H7 (cell line): Measurements from ENCODE around the gene FAM72C. TPM values are rescaled to one million over a fixed set of nuclear protein-coding genes. Genes with fewer than 3 reads are reported as not detected.
"Not testable (repeated sequence)": the region's sequence is repeated elsewhere in the genome, so short reads cannot be mapped to it uniquely, and the experiment has no call there.

Experiments
- DNase-seq: peaks from one replicate; pipeline ENCODE4 v3.0.0; 2012
- H3K27me3 ChIP-seq: 2 replicates; pipeline ENCODE4 v1.6.0; 2011; ENCODE audit warnings: mild to moderate bottlenecking, low read length; ENCODE audit not compliant: control insufficient read depth, insufficient read depth
- H3K36me3 ChIP-seq: replicated peaks from 2 replicates; pipeline ENCODE4 v1.5.1; 2011; ENCODE audit warnings: low read length; ENCODE audit not compliant: control insufficient read depth, insufficient read depth
- H3K4me3 ChIP-seq: 2 replicates; pipeline ENCODE4 v1.5.1; 2011; ENCODE audit warnings: low read depth, mild to moderate bottlenecking, control low read depth, low read length, moderate library complexity; ENCODE audit not compliant: insufficient read depth
- total RNA-seq: library from RNA; depleted of rRNA; stranded (reverse); fragments of >200 nt; shearing (Covaris generic); gene quantifications from 2 replicates; pipeline ENCODE4 v1.2.3, GENCODE V29; 2014

Gene FAM72C
- total RNA-seq, 1 experiment from 2014 or later, result 6.7 TPM

GRCh38 chr1:143993301-143993907 lies 21.6 kb upstream of the FAM72C start:
- DNase-seq, H3K4me3 ChIP-seq, H3K27me3 ChIP-seq, H3K36me3 ChIP-seq: not testable (repeated sequence)

DNA sequence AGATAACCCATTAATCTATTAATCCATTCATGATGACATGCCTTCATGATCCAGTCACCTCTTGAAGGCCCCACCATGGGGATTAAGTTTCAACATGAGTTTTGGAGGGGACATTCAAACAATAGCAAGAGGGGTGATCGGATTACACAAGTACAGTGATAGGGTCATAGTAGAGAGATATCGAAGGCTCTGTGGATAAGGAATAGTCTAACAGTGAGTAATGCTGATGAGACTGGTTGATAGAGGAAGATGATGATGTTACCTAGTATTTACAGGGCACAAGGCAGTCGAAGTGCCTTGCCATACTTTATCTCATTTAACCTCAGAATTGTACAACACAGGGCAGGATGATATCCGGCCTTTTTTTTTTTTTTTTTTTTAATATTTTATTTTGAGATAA lies 18.9 kb upstream of the FAM72C start:
- not testable (repeated sequence) for H3K36me3 ChIP-seq, H3K27me3 ChIP-seq, H3K4me3 ChIP-seq, DNase-seq

DNA sequence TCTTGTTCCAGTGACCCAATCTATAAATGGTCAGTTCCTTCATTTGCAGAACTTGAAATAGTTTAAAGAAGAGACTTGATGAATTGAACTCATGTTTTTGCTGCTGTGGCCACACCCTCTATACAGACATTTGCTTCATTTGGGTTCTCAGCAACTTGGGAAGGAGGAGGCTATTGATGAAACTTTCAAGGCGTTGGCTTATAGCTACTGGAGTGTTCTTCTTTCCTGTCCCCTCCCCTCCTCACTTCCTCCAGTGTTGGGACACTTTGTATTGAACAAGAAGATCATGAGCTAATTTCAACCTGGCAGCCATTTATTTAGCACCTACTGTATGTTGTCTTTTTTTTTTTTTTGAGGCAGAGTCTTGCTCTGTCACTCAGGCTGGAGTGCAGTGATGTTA lies 17.9 kb upstream of the FAM72C start:
- H3K36me3 ChIP-seq, H3K27me3 ChIP-seq, H3K4me3 ChIP-seq, DNase-seq: not testable (repeated sequence)

DNA sequence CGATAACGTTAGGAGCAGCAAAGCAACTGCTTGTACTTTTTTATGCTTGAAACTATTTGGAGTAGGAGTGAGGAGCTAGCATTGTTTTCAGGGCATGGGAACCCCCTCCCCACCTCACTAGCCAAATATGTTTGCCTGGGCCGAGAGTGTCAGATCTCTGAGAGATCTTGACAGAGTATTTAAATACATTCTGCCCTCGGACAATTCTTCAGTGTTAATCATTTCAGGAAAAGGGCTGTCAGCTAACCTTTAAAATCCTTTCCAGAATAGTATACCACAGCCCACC lies 17.6 kb upstream of the FAM72C start:
- DNase-seq, H3K4me3 ChIP-seq, H3K27me3 ChIP-seq, H3K36me3 ChIP-seq: not testable (repeated sequence)

DNA sequence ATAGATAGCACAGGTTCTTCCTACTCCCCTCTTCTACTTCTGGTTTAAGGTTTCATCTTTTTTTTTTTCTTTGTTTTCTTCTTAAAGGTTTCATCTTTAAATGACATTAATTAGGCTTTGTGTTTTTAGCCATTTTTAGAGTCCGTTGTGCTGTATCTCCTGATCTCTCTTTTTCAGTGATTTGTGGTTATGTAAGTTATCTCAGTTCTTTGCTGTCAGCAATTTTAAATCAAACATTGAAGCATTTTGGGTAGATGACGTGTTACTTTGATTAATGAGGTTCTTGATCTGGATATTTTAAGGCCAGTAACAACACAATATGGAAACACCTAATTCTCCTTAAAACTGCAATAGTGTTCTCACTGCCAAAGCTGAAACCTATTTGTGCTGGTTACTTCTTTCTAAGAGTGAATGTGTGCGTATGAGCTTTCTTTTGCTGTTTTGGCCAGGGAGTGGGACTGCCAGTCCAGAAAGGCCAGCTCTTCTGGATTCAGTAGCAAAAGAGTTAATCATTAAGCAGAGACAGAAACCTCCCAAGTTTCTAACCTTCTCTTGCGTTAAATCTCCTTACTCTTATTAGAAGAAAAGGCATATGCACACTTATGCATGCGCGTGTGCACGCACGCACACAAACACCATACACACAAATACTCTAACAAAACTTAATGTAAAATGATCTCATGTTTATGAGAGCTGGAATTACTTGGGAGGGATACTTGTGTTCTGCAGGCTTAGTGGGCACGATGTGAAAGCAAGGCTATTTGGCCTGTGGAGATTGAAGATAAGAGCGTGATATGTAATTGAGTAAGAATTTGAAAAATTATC lies 17.0 kb upstream of the FAM72C start:
- H3K4me3 ChIP-seq, DNase-seq, H3K27me3 ChIP-seq, H3K36me3 ChIP-seq: not testable (repeated sequence)

DNA sequence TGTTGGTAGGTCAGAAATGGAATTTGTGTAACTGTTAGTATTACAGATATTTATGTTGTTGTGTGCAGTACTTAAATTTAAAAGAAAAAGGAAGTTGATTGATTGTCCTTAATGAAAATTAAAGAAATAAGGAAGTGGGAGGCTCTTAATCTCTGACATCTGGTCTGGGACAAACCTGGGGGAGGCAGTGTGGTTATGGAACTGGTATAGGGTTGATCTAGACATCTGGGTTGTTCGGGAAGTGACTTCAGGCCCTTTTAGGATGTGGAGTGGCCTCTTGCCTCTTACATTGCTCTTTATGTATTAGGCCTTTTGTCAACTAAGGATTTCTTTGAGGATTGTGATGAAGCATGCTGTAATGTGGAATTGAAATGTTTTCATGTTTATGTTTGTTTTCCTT lies 16.1 kb upstream of the FAM72C start:
- not testable (repeated sequence) for DNase-seq, H3K4me3 ChIP-seq, H3K27me3 ChIP-seq, H3K36me3 ChIP-seq

DNA sequence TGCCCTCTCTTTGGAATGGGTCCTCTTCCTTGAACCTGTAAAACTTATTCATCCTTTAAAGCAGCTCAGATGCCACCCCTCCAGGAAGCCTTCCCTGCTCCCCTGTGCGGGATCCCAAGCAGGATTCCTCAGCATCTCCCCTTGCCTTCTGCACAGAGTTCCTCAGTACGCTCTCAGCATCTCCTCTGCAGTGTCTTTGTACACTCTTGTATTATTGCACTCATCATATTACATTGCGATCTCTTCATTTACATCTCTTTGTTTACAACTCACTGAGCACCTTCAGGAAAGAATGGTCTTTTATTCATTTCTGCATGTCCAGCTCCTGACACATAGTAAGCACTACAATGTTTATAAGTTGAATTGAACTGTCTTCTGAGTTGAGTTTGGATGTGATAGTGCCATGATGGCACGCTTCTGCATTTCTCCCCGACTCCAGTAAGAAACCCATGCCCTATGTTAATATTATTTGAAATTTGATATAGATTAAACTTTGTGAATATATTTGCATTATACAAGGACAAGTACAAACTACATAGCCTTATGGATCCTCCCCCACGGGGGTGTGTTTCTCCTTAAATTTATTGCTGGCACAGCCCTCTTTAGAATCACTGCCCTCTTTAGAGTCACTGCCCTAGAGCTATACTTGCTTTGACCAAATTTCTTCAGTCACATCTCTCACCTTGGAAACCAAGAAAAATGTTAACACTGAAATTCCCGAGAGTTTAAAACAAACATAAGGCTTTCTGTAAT lies 13.1 kb upstream of the FAM72C start:
- not testable (repeated sequence) for DNase-seq, H3K4me3 ChIP-seq, H3K36me3 ChIP-seq, H3K27me3 ChIP-seq

- not testable (repeated sequence) for H3K36me3 ChIP-seq, DNase-seq, H3K27me3 ChIP-seq, H3K4me3 ChIP-seq
Measured at GRCh38 chr1:143974416-143974815, 2.6 kb upstream of the FAM72C start.

DNA sequence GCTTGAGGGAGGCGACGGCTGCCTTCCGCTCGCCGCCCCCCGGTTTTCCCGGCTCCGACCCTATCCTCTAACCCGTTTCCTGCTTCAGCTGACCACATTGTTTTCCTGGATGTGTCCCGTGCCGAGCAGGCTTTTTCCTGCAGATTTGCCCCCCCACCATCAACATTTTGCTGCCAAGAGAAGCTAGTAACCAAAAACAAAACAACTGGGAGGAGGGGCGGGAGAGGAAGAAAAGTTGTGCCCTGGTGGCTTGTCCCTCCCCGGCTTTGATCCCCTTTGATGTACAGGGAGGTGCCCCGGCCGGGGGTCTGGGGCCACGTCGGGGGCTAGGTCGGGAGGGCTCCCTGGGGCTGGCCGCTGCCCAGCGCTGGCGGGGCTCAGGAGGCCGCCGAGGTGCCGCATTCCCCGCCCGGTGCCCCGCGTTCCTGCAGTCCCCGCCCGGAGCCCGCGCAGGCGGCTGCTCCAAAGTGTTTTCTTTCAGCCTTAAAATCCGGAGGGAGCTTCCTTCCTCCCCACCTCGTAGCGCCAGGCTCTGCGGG lies 2.2 kb upstream of the FAM72C start:
- not testable (repeated sequence) for DNase-seq, H3K36me3 ChIP-seq, H3K27me3 ChIP-seq, H3K4me3 ChIP-seq

DNA sequence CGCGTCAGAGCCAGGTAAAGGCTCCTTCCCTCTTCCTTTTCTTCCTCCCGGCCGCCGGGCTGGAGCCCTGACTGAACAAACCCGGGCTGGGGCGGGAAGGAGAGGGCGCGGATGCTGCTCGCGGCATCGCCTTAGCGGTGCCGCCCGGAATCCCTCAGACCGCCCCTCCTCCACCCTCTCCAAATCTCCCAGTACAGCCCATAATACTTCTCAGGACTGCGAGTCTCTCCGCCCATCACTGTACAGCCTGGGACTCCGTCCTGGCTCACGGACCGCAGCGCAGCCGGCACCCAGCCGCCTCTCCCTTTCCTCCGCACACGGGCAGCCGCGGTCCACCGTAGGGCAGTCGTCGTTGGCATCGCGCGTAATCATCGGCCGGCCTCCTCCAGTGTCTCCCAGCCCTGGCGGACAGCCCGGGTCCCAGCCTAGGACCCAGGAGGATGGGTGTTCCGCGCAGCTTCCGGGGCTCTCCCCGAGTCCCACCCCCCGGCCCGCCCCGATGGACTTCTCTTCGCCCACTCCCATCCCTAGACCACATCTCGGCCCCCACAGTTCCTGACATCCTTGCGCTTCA lies 1.1 kb upstream of the FAM72C start:
- H3K27me3 ChIP-seq, H3K4me3 ChIP-seq, H3K36me3 ChIP-seq, DNase-seq: not testable (repeated sequence)

DNA sequence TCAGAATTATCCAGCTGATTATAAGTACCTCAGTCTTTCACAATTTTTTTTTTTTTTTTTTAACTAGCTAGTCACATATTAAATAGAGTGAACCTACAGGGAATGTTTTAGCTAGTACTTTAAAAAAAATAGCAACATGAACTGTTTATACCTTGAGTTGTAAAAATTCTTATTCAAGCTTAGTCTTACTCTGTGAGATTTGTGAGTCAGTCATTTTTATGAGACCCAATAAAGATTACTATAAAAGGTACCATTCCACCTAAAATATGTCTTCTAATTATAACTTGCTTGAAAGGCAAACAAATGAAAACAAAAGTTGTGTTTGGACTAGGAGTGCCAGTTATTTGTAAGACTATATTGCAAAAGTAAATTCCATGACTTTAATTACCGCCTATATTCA lies 5.9 kb downstream of the FAM72C start:
- H3K27me3 ChIP-seq, H3K4me3 ChIP-seq, DNase-seq, H3K36me3 ChIP-seq: not testable (repeated sequence)

- H3K4me3 ChIP-seq, H3K36me3 ChIP-seq, H3K27me3 ChIP-seq, DNase-seq: not testable (repeated sequence)
Measured at GRCh38 chr1:143964294-143964693, 7.5 kb downstream of the FAM72C start.

DNA sequence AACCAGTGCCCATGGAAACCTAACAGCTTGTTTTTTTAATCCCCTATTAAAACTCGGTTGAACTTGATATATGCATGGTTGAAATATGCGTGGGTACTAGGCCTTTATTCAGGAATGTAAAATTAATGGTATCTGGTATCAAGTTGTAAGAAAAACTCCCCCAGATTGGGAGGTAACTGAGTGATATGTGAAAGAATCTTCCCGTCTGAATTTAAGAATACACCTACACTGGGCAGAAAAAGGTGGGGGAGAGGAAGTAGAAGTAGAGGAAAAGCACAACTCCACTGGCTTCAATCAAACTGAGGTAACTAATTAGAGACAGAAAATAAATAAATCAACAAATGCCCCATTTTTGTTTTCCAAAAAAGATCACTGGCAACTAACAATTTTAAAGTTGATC lies 15.9 kb downstream of the FAM72C start:
- H3K27me3 ChIP-seq, DNase-seq, H3K36me3 ChIP-seq, H3K4me3 ChIP-seq: not testable (repeated sequence)

GRCh38 chr1:143952913-143953312 lies 18.9 kb downstream of the FAM72C start:
- not testable (repeated sequence) for H3K36me3 ChIP-seq, DNase-seq, H3K27me3 ChIP-seq, H3K4me3 ChIP-seq
